CD4-positive, alpha-beta T cell treated with Interleukin-4 for 4 hours (primary cell): ENCODE data around the gene SLC4A1.

Source experiments
- DNase-seq: peaks from one replicate; pipeline ENCODE4 v3.0.0-alpha.2; 2020

SLC4A1 gene

GRCh38 chr17:44219616-44220212, 48.2 kb downstream of the SLC4A1 start, which contains the start of gene UBTF:
Gene UBTF (minus strand): TSS chr17:44219675. CDS start chr17:44218229, 1,446 bp downstream.
- DNase-seq = peak; percentile 77

GRCh38 chr17:44219108-44219615, 48.8 kb downstream of the SLC4A1 start:
- peak; percentile 49 for DNase-seq

- peak; percentile 90 for DNase-seq
These were observed 49.4 kb downstream of the SLC4A1 start for GRCh38 chr17:44218344-44219107.

GRCh38 chr17:44217738-44218343, 50.1 kb downstream of the SLC4A1 start:
- DNase-seq = no peak

GRCh38 chr17:44216694-44217093, 51.2 kb downstream of the SLC4A1 start:
- DNase-seq = no peak

GRCh38 chr17:44216173-44216572, 51.8 kb downstream of the SLC4A1 start:
- peak; percentile 48 for DNase-seq

- DNase-seq = no peak
These were observed 53.0 kb downstream of the SLC4A1 start for GRCh38 chr17:44214896-44215295.

- DNase-seq = no peak
These were observed 53.8 kb downstream of the SLC4A1 start for GRCh38 chr17:44214230-44214494.

GRCh38 chr17:44213403-44214229, 54.3 kb downstream of the SLC4A1 start:
- no peak for DNase-seq

- DNase-seq = no peak
These were observed 55.2 kb downstream of the SLC4A1 start for GRCh38 chr17:44212507-44213402.

- DNase-seq = no peak
These were observed 56.4 kb downstream of the SLC4A1 start for GRCh38 chr17:44211281-44212265.

GRCh38 chr17:44210342-44211192, 57.4 kb downstream of the SLC4A1 start:
- DNase-seq = peak; percentile 88

- no peak for DNase-seq
These were observed 58.1 kb downstream of the SLC4A1 start for GRCh38 chr17:44209786-44210341.

GRCh38 chr17:44207743-44208142, 60.2 kb downstream of the SLC4A1 start:
- DNase-seq = no peak

- no peak for DNase-seq
These were observed 60.6 kb downstream of the SLC4A1 start for GRCh38 chr17:44207319-44207718.

GRCh38 chr17:44206825-44207155, 61.1 kb downstream of the SLC4A1 start:
- DNase-seq = no peak

- DNase-seq = no peak
These were observed 61.7 kb downstream of the SLC4A1 start for GRCh38 chr17:44205962-44206824.

- no peak for DNase-seq
These were observed 63.5 kb downstream of the SLC4A1 start for GRCh38 chr17:44204441-44204882.
